Calu3 (cell line): ENCODE data around the gene ANKRD66. TPM values are rescaled to one million over a fixed set of nuclear protein-coding genes. Genes with fewer than 3 reads are reported as not detected.

ENCODE experiments used
- BruUV-seq: library from RNA; stranded (reverse); fragments of 400-500 nt; replicated peaks from 2 replicates; lab custom pipeline; 2021; lab: Mats Ljungman, UMichigan
- CTCF ChIA-PET: fragments of 300-600 bp; sonication (Branson Sonifier 250); formaldehyde crosslinking; loops from one replicate; lab custom pipeline; 2022; ENCODE audit warnings: antibody characterized with exemption; lab: Charles Lee
- DNase-seq: peaks from one replicate; pipeline ENCODE4 v3.0.0; 2022
- H3K27ac Mint-ChIP-seq: one replicate; pipeline ENCODE4 v1.8.0; 2022; ENCODE audit warnings: mixed read lengths; ENCODE audit not compliant: unreplicated experiment
- H3K27me3 Mint-ChIP-seq: one replicate; pipeline ENCODE4 v1.8.0; 2022; ENCODE audit warnings: mixed read lengths; ENCODE audit not compliant: unreplicated experiment
- H3K36me3 Mint-ChIP-seq: one replicate; pipeline ENCODE4 v1.8.0; 2022; ENCODE audit warnings: mild to moderate bottlenecking, moderate library complexity, mixed read lengths; ENCODE audit not compliant: insufficient read depth, unreplicated experiment
- H3K4me1 Mint-ChIP-seq: one replicate; pipeline ENCODE4 v1.8.0; 2022; ENCODE audit warnings: mild to moderate bottlenecking, low read depth, mixed read lengths; ENCODE audit not compliant: unreplicated experiment
- H3K4me3 Mint-ChIP-seq: one replicate; pipeline ENCODE4 v1.8.0; 2022; ENCODE audit warnings: mild to moderate bottlenecking, low read depth, moderate library complexity, mixed read lengths; ENCODE audit not compliant: unreplicated experiment
- H3K9me3 Mint-ChIP-seq: one replicate; pipeline ENCODE4 v1.8.0; 2022; ENCODE audit warnings: low read depth, mixed read lengths; ENCODE audit not compliant: unreplicated experiment
- CTCF ChIP-seq: fragments of 200-600 bp; IDR thresholded peaks from one replicate; pipeline ENCODE4 v1.8.0; 2022; ENCODE audit warnings: antibody characterized with exemption; ENCODE audit not compliant: unreplicated experiment
- intact Hi-C: fragments of 100-400 bp; cut with micrococcal nuclease; formaldehyde crosslinking; loops from one replicate; pipeline ENCODE4 v1.10.0; 2022; ENCODE audit not compliant: unreplicated experiment
- total RNA-seq: library from RNA; stranded (reverse); gene quantifications from 2 replicates; pipeline ENCODE4 v1.2.3, GENCODE V29; 2022

Gene ANKRD66
- total RNA-seq, 1 experiment from 2014 or later, result not detected

- intact Hi-C loops, result no loop called here
- no peak for DNase-seq
- peaks cover 9% of the 10 kb centered on the region for H3K36me3 Mint-ChIP-seq
- TF ChIP-seq CTCF, result no peak
- no peaks in the 10 kb centered on the region for H3K9me3 Mint-ChIP-seq
- no TSS peak for BruUV-seq
- H3K4me3 Mint-ChIP-seq, result no peak overlapping the region
- CTCF ChIA-PET, result no interaction called here
- peaks cover 17% of the 10 kb centered on the region for H3K4me1 Mint-ChIP-seq
- H3K27ac Mint-ChIP-seq, result no peak overlapping the region
- H3K27me3 Mint-ChIP-seq, result no peaks in the 10 kb centered on the region
Observed at GRCh38 chr6:46729787-46730326, 16.9 kb upstream of the ANKRD66 start.

- no peak overlapping the region for H3K27ac Mint-ChIP-seq
- peaks cover 18% of the 10 kb centered on the region for H3K36me3 Mint-ChIP-seq
- no peak for TF ChIP-seq CTCF
- CTCF ChIA-PET, result no interaction called here
- intact Hi-C loops, result no loop called here
- no peaks in the 10 kb centered on the region for H3K27me3 Mint-ChIP-seq
- DNase-seq, result no peak
- H3K4me3 Mint-ChIP-seq, result no peak overlapping the region
- H3K4me1 Mint-ChIP-seq, result peaks cover 17% of the 10 kb centered on the region
- no peaks in the 10 kb centered on the region for H3K9me3 Mint-ChIP-seq
- BruUV-seq, result no TSS peak
Observed at GRCh38 chr6:46730921-46731461, 15.7 kb upstream of the ANKRD66 start.

- intact Hi-C loops, result no loop called here
- Mint-ChIP-seq H3K4me1 (peaks cover 37% of the 10 kb centered on the region), H3K27ac (peak overlapping the region; percentile 22), H3K4me3 (no peak overlapping the region), H3K9me3 (no peaks in the 10 kb centered on the region), H3K36me3 (peaks cover 18% of the 10 kb centered on the region), H3K27me3 (no peaks in the 10 kb centered on the region)
- CTCF ChIA-PET, result interaction anchor here (0.6 to 1.0 kb wide), 4 partner anchors 14 to 257 kb away, joined by 3 to 5 read pairs (median 4); no protein-coding TSS in a partner anchor
- BruUV-seq, result no TSS peak
- TF ChIP-seq CTCF, result no peak
- no peak for DNase-seq
Observed at GRCh38 chr6:46733341-46733801, 13.4 kb upstream of the ANKRD66 start.

- BruUV-seq, result no TSS peak
- DNase-seq, result peak; percentile 57
- Mint-ChIP-seq H3K9me3 (no peaks in the 10 kb centered on the region), H3K27ac (peak within 1 kb of the TSS; percentile 69), H3K36me3 (peaks cover 18% of the 10 kb centered on the region), H3K27me3 (no peaks in the 10 kb centered on the region), H3K4me1 (peaks cover 37% of the 10 kb centered on the region), H3K4me3 (peak within 1 kb of the TSS; percentile 64)
- CTCF ChIA-PET, result interaction anchor here (0.9 kb wide), 1 partner anchor 12 kb away, joined by 3 read pairs; the partner anchor contains the start of gene ANKRD66
- no peak for TF ChIP-seq CTCF
- intact Hi-C loops, result no loop called here
Observed at GRCh38 chr6:46734867-46735719, 11.6 kb upstream of the ANKRD66 start, which contains the start of gene PLA2G7. PLA2G7 (minus strand) TSS chr6:46735375; CDS start chr6:46722891, 12,484 bp downstream.
